KMS-11 (cell line): ENCODE results near the gene GCFC2.

Experiments
- H2AFZ ChIP-seq: fragments of 200-600 bp; sonication (generic); 2 replicates; pipeline ENCODE4 v1.6.1; 2016; ENCODE audit warnings: antibody characterized with exemption, mixed run types, low read depth
- H3K27ac ChIP-seq: fragments of 200-600 bp; sonication (generic); 2 replicates; pipeline ENCODE4 v1.6.1; 2016; ENCODE audit warnings: mild to moderate bottlenecking, mixed run types
- H3K27me3 ChIP-seq: fragments of 200-600 bp; sonication (generic); 2 replicates; pipeline ENCODE4 v1.6.1; 2017; ENCODE audit warnings: mild to moderate bottlenecking, low read depth, mixed run types, moderate library complexity; ENCODE audit not compliant: insufficient read depth
- H3K36me3 ChIP-seq: fragments of 200-600 bp; sonication (generic); 2 replicates; pipeline ENCODE4 v1.6.1; 2017; ENCODE audit warnings: mild to moderate bottlenecking, mixed run types; ENCODE audit not compliant: insufficient read depth
- H3K4me1 ChIP-seq: fragments of 200-600 bp; sonication (generic); 2 replicates; pipeline ENCODE4 v1.6.1; 2016; ENCODE audit warnings: mild to moderate bottlenecking, low read depth, mixed run types; ENCODE audit not compliant: poor library complexity, severe bottlenecking
- H3K4me2 ChIP-seq: fragments of 200-600 bp; sonication (generic); 2 replicates; pipeline ENCODE4 v1.7.0; 2016; ENCODE audit warnings: mild to moderate bottlenecking, mixed run types
- H3K4me3 ChIP-seq: fragments of 200-600 bp; sonication (generic); IDR thresholded peaks from 2 replicates; pipeline ENCODE4 v1.6.1; 2017; ENCODE audit warnings: low read depth, low read length, mixed read lengths; ENCODE audit not compliant: insufficient read depth
- H3K79me2 ChIP-seq: fragments of 200-600 bp; sonication (generic); 2 replicates; pipeline ENCODE4 v1.6.1; 2016; ENCODE audit warnings: low read depth, mixed run types; ENCODE audit not compliant: insufficient read depth
- H3K9ac ChIP-seq: fragments of 200-600 bp; sonication (generic); 2 replicates; pipeline ENCODE4 v1.6.1; 2016; ENCODE audit warnings: mild to moderate bottlenecking, mixed run types
- H4K20me1 ChIP-seq: fragments of 200-600 bp; sonication (generic); 2 replicates; pipeline ENCODE4 v1.6.1; 2016; ENCODE audit warnings: mild to moderate bottlenecking, mixed run types; ENCODE audit not compliant: insufficient read depth
- CTCF ChIP-seq: fragments of 200-600 bp; sonication (generic); conservative IDR thresholded peaks from 2 replicates; pipeline ENCODE4 v1.6.1; 2017; ENCODE audit warnings: low read depth, mild to moderate bottlenecking, antibody characterized with exemption, low read length, moderate library complexity, mixed read lengths

Gene GCFC2

GRCh38 chr2:75621228-75621627 lies 89.5 kb downstream of the GCFC2 start:
- H4K20me1 ChIP-seq, result no peaks in the 10 kb centered on the region
- H3K4me3 ChIP-seq, result no peak overlapping the region
- no peak for TF ChIP-seq CTCF
- H3K79me2 ChIP-seq, result no peaks in the 10 kb centered on the region
- no peak overlapping the region for H2AFZ ChIP-seq
- no peaks in the 10 kb centered on the region for H3K4me1 ChIP-seq
- no peaks in the 10 kb centered on the region for H3K36me3 ChIP-seq
- H3K27me3 ChIP-seq, result no peaks in the 10 kb centered on the region
- H3K9ac ChIP-seq, result no peak overlapping the region
- H3K27ac ChIP-seq, result no peak overlapping the region
- no peak overlapping the region for H3K4me2 ChIP-seq

- no peak overlapping the region for H3K4me3 ChIP-seq
Measured at GRCh38 chr2:75619956-75620740, 90.6 kb downstream of the GCFC2 start.

GRCh38 chr2:75616933-75617332 lies 93.8 kb downstream of the GCFC2 start:
- H3K4me1 ChIP-seq, result no peaks in the 10 kb centered on the region
- H3K27ac ChIP-seq, result no peak overlapping the region
- no peaks in the 10 kb centered on the region for H3K27me3 ChIP-seq
- H2AFZ ChIP-seq, result no peak overlapping the region
- no peak overlapping the region for H3K4me3 ChIP-seq
- H3K4me2 ChIP-seq, result no peak overlapping the region
- no peak for TF ChIP-seq CTCF
- H3K9ac ChIP-seq, result no peak overlapping the region
- no peaks in the 10 kb centered on the region for H4K20me1 ChIP-seq
- no peaks in the 10 kb centered on the region for H3K79me2 ChIP-seq
- H3K36me3 ChIP-seq, result no peaks in the 10 kb centered on the region

More at GRCh38 chr2:75619956-75620740, 90.6 kb downstream of the GCFC2 start:
- no peak overlapping the region for H3K27ac ChIP-seq
- H3K27me3 ChIP-seq, result no peaks in the 10 kb centered on the region
- TF ChIP-seq CTCF, result no peak
- no peak overlapping the region for H3K4me2 ChIP-seq
- H3K4me1 ChIP-seq, result no peaks in the 10 kb centered on the region
- H3K36me3 ChIP-seq, result no peaks in the 10 kb centered on the region
- no peak overlapping the region for H3K9ac ChIP-seq
- H4K20me1 ChIP-seq, result no peaks in the 10 kb centered on the region
- H3K79me2 ChIP-seq, result no peaks in the 10 kb centered on the region
- H2AFZ ChIP-seq, result no peak overlapping the region

- no peak for TF ChIP-seq CTCF
- Histone ChIP-seq H3K4me2 (no peak overlapping the region), H3K9ac (no peak overlapping the region), H3K36me3 (no peaks in the 10 kb centered on the region), H2AFZ (no peak overlapping the region), H3K79me2 (no peaks in the 10 kb centered on the region), H3K27ac (no peak overlapping the region), H3K4me1 (no peaks in the 10 kb centered on the region), H3K4me3 (no peak overlapping the region), H4K20me1 (no peaks in the 10 kb centered on the region), H3K27me3 (no peaks in the 10 kb centered on the region)
Measured at GRCh38 chr2:75616406-75616805, 94.3 kb downstream of the GCFC2 start.
